ENCODE results near the gene ADI1. TPM values are rescaled to one million over a fixed set of nuclear protein-coding genes. Genes with fewer than 3 reads are reported as not detected.

ADI1 gene
- total RNA-seq, 2 experiments from 2014 or later: 28.4 to 30.2 TPM

DNA sequence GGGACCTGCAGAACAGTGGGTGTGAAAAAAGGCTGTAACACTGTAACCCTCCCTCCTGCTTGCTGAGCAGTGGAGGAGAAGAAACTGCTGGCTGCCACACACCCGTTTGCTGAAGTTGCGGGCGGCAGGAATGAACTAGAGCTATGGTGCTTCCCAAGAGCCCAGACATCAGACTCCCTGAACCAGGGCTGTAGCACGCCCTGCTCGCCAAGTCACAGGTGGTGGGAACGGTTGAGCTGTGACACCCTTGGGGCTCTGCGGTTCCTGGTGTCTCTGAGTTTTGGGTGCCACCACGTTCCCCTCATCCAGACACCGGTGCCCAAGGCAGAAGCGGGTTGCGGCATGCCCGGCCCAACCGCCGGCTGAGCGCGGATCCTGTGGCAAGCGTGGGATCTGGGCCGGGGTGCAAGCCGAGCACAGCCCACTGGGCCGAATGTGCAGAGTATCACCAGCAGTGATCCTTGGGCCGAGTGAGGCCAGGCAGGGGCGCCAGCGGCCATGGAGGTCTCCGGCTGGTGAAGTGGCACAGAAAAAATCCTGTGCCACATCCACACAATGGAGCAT, 15.0 kb upstream of the ADI1 start:
- Mint-ChIP-seq H3K27me3 (no peaks in the 10 kb centered on the region), H3K4me1 (ENCODE audit: low read depth) (peaks cover 5% of the 10 kb centered on the region), H3K9me3 (no peaks in the 10 kb centered on the region), H3K27ac (no peak overlapping the region), H3K36me3 (ENCODE audit: low read depth) (peaks cover 4% of the 10 kb centered on the region), H3K4me3 (no peak overlapping the region)
- no peaks in the 10 kb centered on the region for H3K9me3 ChIP-seq (ENCODE audit: control insufficient read depth in 1 of 2, insufficient read depth in 1 of 2, low read length in 2 of 2)
- ChIA-PET POLR2A (no interaction called here), CTCF (no interaction called here)
- no peak overlapping the region for H3K4me3 ChIP-seq (ENCODE audit: low read length)
- TF ChIP-seq, protein P1, sequence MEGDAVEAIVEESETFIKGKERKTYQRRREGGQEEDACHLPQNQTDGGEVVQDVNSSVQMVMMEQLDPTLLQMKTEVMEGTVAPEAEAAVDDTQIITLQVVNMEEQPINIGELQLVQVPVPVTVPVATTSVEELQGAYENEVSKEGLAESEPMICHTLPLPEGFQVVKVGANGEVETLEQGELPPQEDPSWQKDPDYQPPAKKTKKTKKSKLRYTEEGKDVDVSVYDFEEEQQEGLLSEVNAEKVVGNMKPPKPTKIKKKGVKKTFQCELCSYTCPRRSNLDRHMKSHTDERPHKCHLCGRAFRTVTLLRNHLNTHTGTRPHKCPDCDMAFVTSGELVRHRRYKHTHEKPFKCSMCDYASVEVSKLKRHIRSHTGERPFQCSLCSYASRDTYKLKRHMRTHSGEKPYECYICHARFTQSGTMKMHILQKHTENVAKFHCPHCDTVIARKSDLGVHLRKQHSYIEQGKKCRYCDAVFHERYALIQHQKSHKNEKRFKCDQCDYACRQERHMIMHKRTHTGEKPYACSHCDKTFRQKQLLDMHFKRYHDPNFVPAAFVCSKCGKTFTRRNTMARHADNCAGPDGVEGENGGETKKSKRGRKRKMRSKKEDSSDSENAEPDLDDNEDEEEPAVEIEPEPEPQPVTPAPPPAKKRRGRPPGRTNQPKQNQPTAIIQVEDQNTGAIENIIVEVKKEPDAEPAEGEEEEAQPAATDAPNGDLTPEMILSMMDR (IDR thresholded peaks at IDR 0.05): no peak
- intact Hi-C loops (cut with DNase I, micrococcal nuclease): no loop called here
- no peaks in the 10 kb centered on the region for H3K4me1 ChIP-seq (ENCODE audit: insufficient read depth, low read length)
- H3K36me3 ChIP-seq (ENCODE audit: insufficient read depth, low read length): peaks cover under 1% of the 10 kb centered on the region
- no peak overlapping the region for H3K27ac ChIP-seq (ENCODE audit: low read depth in 1 of 2, low read length in 2 of 2)
- H3K27me3 ChIP-seq (ENCODE audit: control insufficient read depth in 1 of 2, insufficient read depth in 2 of 2, low read length in 2 of 2): no peaks in the 10 kb centered on the region
- DNase-seq (no peak), ATAC-seq (ENCODE audit: poor library complexity) (no peak)

DNA sequence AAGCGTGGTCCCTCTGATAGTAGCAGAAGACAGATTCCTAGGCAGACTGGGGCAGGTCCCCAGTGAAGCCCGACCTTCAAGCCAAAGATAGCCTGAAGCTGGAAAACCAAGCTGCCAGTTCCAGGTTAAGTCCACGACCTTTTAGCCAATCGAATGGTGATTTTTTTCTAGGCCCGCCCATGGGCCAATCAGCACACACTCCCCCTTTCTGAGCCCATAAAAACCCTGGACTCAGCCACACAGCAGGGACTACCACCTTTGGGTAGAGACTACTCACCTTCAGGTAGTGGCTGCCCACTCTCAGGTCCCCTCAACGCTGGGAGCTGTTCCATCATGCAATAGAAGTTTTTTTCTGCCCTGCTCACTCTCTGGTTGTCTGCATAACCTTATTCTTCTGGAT, 14.5 kb upstream of the ADI1 start:
- no peaks in the 10 kb centered on the region for H3K9me3 Mint-ChIP-seq
- no peaks in the 10 kb centered on the region for H3K4me1 ChIP-seq (ENCODE audit: insufficient read depth, low read length)

DNA sequence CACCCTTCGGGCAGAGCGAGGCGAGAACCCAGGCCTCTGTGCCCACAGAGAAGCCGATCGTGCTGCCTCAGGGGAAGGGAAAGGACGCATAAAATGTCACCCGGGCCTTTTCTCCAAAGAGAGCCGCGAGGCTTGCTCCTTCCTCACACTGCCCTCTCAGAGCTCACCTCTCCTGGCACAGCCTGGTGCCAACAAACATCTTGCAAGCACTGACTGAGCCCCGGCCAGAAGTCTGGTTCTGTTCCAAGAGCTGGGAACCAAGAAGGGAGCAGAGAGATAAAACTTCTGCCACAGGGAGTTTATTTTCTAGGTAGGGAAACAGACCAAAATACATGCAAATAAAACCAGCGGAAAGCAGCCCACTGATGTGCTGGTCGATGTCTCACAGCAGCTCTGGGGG, 13.6 kb upstream of the ADI1 start:
- Mint-ChIP-seq H3K27me3 (no peaks in the 10 kb centered on the region), H3K4me3 (no peak overlapping the region), H3K4me1 (ENCODE audit: low read depth) (peaks cover 5% of the 10 kb centered on the region), H3K9me3 (no peaks in the 10 kb centered on the region), H3K36me3 (ENCODE audit: low read depth) (no peaks in the 10 kb centered on the region), H3K27ac (no peak overlapping the region)
- CTCF ChIA-PET: no interaction called here
- DNase-seq (no peak), ATAC-seq (ENCODE audit: poor library complexity) (no peak)
- no peaks in the 10 kb centered on the region for H3K9me3 ChIP-seq (ENCODE audit: control insufficient read depth in 1 of 2, insufficient read depth in 1 of 2, low read length in 2 of 2)
- no peak overlapping the region for H3K27ac ChIP-seq (ENCODE audit: low read depth in 1 of 2, low read length in 2 of 2)
- intact Hi-C loops (cut with DNase I, micrococcal nuclease): no loop called here
- H3K27me3 ChIP-seq (ENCODE audit: control insufficient read depth in 1 of 2, insufficient read depth in 2 of 2, low read length in 2 of 2): no peaks in the 10 kb centered on the region
- no peak overlapping the region for H3K4me3 ChIP-seq (ENCODE audit: low read length)
- POLR2A ChIA-PET: no interaction called here
- TF ChIP-seq, protein P1 (IDR thresholded peaks at IDR 0.05): no peak
- H3K36me3 ChIP-seq (ENCODE audit: insufficient read depth, low read length): no peaks in the 10 kb centered on the region
- H3K4me1 ChIP-seq (ENCODE audit: insufficient read depth, low read length): no peaks in the 10 kb centered on the region

More for the DNA sequence above, 14.5 kb upstream of the ADI1 start:
- Mint-ChIP-seq H3K4me1 (ENCODE audit: low read depth) (peaks cover 5% of the 10 kb centered on the region), H3K4me3 (no peak overlapping the region), H3K27ac (no peak overlapping the region), H3K36me3 (ENCODE audit: low read depth) (no peaks in the 10 kb centered on the region), H3K27me3 (no peaks in the 10 kb centered on the region)
- ChIA-PET CTCF (no interaction called here), POLR2A (no interaction called here)
- TF ChIP-seq, protein P1 (IDR thresholded peaks at IDR 0.05): no peak
- Histone ChIP-seq H3K27ac (ENCODE audit: low read depth in 1 of 2, low read length in 2 of 2) (no peak overlapping the region), H3K4me3 (ENCODE audit: low read length) (no peak overlapping the region), H3K36me3 (ENCODE audit: insufficient read depth, low read length) (no peaks in the 10 kb centered on the region), H3K9me3 (ENCODE audit: control insufficient read depth in 1 of 2, insufficient read depth in 1 of 2, low read length in 2 of 2) (no peaks in the 10 kb centered on the region), H3K27me3 (ENCODE audit: control insufficient read depth in 1 of 2, insufficient read depth in 2 of 2, low read length in 2 of 2) (no peaks in the 10 kb centered on the region)
- ATAC-seq (ENCODE audit: poor library complexity): no peak
- DNase-seq: no peak
- intact Hi-C loops (cut with DNase I, micrococcal nuclease): no loop called here

Measured in CD4-positive, alpha-beta T cell (primary cell).